ENCODE measurements around the gene CISD3.

CISD3 gene

DNA sequence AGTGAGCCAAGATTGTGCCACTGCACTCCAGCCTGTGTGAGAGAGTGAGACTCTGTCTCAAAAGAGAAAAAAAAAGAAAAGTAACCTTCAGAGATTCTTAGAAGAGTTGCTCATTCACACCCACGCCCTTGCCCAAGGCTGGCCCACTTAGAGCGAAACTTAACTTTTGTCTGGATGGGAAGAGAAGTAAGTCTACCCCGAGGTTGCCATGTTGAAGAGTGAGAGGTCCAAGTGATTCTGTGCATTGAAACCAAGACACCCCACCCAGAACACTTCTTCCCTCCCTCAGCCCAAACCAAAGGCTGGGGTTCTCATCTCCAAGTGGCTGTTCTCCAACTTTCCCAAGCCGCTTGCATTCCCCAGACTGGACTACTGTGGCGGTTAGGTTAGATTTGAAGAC lies 2.4 kb upstream of the CISD3 start:
- peak; percentile 51 to 71 for DNase-seq (ENCODE audit: low read depth in 2 of 2)

DNA sequence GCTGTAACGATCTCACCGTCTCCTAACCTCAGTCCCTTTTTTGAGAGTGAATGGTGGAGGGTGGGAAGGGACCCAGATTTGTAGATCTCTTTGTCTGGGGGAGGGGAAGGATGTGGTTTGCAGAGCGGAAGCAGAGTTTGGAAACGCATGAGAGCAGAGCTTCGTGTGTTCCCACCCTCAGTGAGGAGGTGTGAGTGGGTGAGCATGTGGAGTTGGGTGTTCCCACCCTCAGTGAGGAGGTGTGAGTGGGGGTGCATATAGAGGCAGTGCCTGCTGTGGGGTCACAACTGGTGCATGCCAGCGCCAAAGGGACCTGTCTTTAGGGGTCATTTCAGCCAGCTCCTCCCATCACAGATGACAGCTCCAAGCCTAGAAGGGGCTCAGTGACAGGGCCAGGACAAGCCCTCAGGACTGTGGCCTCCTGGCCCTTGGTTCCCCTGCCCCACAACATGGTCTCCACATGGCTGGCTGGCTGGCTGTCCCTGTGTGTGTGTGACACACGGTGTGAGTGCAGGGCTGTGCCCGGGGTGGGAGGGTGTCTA lies 1.8 kb upstream of the CISD3 start:
- no peak for DNase-seq (ENCODE audit: low read depth in 2 of 2)

DNA sequence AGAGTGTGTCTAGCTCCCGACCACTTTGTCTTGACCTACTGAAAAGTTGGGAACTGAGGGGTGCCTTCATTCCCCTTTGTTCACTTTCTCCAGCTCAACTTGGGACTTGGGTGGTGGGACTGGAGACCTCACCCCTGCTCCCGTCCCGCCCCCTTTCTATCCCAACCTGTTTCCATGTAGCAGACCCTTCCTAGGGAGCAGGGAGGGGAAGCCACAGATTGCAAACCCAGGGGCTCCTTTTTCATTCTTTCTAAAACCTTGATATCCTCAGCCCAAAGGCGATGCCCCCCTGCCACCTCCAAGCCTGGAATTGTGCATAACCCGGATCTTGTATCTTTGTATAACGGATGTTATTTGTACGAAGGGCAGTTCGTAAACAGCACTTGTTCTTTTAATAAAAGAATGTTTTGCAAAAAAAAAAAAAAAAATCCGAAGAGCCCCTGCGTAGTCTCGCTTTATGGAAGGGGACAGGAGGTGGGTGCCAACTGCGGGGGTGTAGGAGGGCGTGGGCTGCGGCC lies 714 bp upstream of the CISD3 start:
- DNase-seq (ENCODE audit: low read depth in 2 of 2): no peak

DNA sequence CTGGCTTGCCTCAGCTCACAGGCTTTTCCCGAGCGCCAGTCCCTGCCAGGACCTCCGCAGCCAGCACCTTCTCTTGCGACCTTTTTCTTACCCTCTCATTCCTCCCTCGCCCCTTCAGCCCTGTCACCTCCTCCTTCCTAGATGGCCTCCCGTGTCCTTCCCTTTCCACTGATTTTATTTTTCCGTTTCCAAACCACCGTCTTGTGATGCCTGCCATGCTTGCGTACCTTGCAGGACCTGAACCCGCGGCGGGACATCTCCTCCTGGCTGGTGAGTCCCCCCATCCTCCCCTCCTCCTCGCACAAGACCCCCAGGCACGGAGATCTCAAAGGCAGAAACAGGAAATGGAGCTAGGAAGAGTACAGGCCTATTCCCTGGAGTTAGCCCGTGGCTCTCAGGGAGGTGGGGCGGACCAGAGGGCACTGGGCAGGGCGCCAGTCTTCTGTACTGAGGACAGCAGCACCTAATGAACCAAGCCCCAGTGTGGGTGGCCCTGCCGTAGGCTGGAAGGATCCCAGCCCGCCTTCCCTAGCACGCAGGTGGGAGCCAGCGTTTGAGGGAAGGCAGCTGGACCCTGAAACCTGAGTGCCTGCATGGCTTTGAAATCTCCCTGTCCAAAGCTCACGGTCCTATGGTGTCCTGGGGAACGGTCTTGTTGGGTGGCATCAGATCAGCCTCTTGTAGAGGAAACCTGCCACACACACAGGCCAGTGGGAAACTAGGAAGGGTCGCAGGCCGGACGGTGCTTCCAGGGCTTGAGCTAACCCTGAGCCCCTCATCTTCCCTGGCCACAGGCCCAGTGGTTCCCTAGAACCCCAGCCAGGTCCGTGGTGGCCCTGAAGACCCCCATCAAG lies 612 bp downstream of the CISD3 start:
- no peak for DNase-seq (ENCODE audit: low read depth in 2 of 2)

DNA sequence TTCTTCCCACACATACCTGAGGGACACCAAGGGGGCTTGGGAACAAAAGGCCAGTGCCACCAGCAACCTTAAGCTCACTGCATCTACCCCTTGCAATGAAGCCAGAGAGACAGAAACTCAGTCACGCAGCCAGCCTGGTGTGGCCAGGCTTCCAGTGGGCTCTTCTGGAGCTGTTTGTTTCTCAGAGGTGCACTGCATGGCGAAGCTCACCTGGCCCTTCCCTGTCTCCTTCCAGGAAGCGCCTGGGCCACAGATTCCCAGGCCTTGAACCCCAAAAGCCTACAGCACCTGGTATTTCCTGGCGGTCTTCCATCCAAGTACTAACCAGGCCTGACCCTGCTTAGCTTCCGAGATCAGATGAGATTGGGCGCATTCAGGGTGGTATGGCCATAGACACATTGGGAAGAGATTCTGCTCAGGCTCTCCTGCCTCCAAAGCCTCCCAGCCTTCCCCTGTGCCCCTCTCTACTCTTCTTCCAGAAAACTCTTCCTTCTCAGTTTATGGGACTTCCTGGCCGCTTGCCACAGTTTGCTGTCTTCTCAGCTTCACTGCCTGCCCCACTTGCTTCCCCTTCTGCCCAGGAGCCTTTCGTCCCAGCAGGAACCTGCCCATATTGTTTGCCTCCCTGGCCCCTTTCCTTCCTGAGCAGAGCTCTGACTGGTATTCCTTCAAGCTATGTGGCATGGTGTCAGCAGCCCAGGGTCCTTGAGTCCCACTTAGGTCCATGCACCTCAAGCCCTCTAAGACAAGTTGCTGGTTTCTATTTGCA lies 1.6 kb downstream of the CISD3 start:
- no peak for DNase-seq (ENCODE audit: low read depth in 2 of 2)

DNA sequence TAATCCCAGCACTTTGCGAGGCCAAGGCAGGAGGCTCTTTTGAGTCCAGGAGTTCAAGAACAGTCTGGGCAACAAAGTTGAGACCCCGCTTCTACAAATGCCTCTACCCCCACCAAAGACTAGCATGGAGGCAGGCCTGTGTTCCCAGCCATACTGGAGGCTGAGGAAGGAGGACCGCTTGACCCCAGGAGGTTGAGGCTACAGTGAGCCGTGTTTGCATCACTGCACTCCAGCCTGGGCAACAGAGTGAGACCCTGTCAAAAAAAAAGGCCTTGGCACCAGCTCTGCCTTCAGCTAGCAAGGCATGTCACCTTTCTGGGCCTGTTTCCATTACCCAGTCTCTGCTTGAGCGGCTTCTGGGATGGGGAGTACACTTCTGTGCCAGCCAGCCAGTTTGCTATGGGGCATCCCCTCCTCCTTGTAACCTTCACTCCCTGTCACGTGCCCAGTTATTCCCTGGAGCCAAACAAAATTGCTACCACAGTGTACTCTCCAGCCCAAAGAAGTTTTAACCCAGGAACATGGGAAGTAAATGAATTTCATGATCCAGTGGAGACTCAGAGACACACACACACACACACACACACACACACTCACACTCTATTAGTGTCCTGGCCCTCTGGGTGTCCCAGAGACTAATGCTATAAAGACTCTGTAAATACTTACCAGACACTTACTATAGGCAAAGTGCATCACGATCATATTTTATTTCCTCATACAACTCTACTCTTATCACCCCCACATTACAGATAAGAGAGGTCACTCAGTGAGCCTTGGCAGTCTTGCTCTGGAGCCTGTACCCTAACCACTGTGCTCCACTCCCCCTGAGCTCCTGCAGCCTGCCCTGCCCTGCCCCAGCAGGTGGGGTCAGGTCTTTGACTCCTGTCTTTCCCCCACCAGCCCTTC lies 2.5 kb downstream of the CISD3 start:
- DNase-seq (ENCODE audit: low read depth in 2 of 2): no peak

DNA sequence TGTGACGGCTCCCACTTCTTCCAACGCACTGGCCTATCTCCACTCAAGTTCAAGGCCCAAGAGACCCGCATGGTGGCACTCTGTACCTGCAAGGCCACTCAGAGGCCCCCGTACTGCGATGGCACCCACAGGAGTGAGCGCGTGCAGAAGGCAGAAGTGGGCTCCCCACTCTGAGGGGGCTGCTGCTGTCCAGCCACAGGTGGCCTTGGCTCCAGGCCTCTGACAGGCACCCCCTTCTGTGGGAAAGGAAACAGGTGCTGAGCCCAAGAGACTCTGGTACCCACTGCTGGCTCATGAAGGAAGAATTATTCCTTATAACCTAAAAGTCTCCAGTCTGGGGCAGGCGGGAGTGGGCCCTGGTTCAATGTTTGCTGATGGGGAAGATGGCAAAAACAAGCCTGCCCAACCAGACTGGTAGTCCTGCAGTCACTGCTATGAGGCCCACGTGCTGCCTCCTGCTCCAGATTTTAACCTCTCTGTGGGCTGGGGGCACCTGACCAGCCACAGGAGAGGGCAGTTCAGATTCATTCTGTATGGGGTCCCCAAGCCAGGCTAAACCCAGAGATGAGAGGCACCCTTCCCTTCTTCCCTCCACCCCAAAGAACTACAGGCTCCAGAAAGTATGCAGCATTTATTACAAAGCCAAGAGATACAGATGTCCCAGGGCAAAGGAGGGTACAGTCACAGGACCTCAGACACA lies 3.3 kb downstream of the CISD3 start:
- no peak for DNase-seq (ENCODE audit: low read depth in 2 of 2)

DNA sequence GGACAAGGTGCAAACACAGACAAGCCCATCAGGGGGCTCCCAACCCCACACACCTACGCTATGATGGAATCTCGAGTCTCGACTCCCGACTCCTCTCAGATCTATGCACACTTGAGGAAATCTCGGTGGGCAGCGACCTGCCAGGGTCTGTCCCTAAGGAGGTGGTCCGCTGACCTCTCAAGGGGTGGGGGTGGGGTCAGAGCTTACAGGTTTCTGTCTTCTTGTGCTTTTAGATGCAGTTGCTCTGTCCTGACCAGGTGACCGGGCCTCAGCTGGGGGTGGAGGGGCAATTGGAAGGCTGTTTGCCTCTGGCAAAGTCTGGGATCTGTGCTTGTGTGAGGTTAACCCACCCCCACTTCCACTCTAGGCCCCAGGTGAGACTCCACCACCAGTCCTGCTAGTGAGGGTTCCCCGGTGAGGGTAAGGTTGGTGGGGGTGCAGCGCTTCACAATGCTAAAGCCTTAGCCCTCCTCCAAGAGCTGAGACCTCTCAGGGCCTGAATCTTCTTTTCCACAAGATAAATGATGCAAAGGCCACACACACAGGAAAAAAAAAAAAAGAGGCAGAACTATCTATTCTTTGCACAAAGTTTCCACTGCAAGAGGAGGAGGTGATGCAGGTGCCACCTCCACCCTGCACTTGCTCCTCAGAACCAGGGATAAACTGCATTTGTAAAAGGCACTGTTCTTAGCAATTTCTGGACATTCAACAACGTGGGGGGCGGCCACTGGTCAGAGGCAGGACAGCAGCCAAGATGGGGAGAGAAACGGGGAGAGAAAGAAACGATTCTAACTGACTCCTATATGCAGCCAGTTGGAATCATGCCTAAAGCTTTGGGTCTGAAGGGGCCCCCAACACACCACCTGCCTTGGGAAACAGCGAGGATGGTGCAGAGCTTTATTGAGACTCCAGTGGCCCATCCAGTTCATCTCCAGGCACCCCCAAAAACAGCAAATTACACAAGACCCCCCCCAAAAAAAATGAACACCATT lies 4.1 kb downstream of the CISD3 start:
- no peak for DNase-seq (ENCODE audit: low read depth in 2 of 2)

DNA sequence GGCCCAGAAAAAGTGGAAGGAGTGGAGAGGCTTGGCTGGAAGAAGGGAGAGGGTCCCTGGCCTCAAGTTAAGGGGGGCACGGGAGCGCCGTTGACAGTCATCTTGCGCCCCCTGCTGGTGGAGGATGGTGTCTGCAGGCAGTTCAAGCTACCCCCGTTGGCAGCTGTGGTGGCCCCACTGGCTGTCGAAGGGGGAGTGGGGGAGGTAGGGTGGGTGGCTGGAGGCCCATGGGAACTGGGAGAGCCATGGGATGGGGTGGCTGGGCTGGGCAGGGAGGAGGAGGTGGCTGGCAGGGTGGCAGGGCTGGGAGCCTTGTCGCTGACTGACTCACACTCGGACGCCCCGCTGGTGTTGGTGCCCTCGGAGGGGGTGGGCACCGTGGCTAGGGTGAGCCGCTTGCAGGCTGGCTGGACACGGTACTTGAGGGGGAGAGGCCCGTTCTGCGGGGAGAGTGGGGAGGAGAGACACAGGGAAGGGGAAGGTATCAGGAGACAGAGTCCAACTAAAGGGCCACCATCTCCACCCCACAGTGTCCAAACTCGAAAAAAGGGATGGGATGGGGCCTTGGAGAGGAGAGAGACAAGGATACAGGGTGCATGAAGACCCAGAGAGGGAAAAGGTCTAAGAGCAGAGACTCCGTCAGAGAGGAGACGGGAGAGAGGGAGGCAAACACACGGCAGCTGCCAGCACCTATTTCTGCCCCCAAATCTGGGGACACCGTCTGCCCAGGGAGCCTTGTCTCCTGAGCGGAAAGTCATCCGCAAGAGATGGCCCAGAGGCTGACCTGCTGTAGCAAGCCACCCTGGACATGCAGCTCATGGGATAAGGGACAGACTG lies 5.2 kb downstream of the CISD3 start:
- DNase-seq (ENCODE audit: low read depth in 2 of 2): peak; percentile 56 to 72

DNA sequence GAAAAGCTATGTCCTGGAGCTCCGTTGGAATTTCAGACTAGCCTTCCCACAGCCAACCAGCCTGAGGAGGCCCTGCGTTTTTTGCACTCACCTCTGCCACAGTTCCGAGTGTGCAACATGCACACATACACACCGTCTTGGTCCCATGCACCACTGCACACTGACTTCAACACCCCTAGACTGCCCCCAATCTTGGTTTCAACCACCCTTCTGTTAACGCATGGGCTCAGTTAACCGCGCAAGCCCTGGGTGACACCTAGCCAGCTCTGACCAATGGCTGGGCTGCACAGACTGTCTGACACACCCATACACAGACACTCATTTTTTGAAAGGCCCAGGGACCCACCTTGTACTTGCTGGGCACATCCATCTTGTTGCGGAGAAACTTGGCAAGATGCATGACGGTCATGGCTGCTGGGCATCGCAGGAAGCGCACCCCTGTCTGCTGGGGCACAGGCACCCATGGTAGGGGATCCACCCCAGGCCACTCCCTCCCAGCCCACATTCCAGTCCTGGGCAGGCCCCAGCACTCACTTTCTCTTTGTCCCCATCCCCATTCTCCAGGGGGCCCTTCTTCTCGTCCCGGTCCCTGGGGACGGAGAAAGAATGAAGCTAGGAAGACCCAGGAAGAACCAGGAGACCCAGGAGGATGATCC lies 8.0 kb downstream of the CISD3 start:
- DNase-seq (ENCODE audit: low read depth in 2 of 2): no peak

DNA sequence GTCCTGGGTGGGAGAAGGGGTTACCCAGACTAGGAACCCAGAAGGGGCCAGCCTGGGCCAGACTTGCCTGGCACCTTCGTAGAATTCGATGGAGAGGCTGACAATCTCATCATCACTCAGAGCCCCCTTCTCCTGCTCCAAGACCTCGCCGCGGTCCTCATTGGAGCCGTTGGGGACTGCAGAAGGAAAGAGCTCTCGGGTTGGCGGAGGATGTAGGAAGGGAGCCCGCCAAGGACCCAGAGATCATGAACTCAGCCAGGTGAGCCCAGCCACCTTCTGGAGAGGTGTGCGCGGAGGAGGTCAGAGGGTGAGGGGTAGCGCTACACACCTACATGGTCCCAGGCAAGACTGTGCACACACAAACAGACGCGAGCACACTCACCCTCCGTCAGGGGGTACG lies 8.5 kb downstream of the CISD3 start:
- DNase-seq (ENCODE audit: low read depth in 2 of 2): no peak

DNA sequence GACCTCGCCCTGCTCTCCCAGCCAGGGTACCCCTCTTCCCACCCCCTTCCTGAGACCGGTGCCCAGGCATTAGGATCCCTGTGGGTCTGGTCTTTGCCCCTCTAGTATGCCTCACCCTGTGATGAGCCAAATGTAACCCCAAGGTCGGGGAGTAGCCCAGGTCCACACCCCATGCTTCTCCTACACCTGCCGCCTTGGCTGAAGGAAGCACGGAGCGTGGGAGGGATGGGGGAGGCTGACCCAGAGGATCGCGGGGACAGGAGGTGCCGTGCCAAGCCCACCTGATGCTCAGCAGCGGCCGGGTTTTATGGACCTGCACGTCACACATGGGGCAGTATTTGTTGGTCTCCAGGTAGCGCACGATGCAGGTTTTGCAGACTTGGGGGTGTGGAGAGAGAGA lies 9.2 kb downstream of the CISD3 start:
- DNase-seq (ENCODE audit: low read depth in 2 of 2): no peak

DNA sequence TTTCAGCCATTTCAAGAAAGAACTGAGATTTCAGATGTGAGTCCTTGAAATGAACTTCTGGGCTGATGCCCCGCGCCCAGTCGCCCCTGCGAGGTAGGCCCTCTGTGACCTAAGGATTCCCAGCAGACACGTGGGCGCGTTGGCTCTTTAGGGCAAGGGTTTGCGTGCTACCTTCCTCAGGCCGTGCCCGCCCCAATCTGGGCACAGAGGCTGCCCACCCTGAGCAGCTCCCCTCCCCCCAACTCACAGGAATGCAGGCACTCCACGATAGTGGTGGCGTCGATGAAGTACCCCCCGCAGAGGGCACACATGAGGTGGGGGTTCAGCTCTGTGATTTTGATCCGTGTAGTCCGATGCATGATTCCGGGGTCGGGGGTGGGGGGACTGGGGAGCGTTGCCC lies 9.9 kb downstream of the CISD3 start:
- DNase-seq (ENCODE audit: low read depth in 2 of 2): no peak

DNA sequence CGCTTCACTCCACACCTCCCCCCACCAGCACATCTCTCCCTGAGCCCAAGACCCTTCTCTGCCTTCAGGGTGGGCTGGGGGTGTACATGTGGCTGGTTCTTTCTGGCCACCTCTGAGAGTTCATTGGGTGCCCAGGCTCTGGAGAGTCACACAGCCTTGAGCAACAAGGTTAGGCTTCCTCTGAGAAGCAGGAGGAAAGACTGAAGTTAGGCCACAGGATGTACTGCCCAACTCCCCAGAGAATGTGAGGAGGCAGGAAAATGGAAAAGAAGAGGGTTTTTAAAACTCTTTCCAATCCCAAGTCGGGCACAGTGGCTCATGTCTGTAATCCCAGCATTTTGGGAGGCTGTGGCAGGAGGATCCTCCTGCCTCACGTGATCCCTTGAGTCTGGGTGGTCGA lies 10.7 kb downstream of the CISD3 start:
- no peak for DNase-seq (ENCODE audit: low read depth in 2 of 2)

DNA sequence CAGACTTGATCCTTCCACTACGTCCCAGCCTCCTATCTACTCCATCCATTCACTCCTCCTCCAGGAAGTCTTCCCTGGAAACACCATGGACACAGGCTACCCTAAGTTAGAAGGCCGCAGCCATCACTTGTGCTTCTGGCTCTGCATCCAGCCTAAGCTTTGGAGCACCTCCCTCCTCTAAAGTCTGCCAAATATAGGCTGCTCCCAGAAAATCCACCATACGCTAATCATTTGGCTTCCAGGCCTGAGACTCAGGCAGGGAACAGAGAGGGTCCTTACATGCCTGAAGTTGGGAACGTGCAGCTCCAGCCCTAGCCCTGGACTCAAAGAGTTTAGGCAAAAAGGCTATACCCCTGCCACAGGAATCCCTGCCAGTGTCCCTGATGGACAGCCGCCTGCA lies 11.3 kb downstream of the CISD3 start:
- no peak for DNase-seq (ENCODE audit: low read depth in 2 of 2)

DNA sequence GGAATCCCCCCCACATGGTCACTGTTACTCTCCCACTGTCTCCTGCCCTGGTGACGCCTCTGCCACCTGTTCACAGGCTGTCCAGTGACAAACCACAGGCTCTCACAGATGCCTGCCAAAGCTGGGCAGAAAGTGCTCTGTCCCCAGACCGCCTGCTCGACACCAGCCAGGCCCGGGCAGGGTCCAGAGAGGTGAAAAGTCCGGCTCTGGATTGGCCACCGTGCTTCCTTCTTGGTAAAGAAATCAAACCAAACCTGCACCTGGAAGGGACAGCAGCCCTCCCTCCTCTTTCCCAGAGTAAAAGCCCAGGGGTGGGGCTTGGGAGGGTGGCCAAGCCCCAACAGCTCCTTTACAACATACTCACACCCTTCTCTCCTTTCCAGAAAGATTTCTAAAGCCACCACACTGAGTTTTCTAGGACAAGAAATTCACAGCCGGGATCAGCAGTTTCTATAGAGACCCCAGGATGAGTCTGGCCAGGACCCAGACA lies 11.8 kb downstream of the CISD3 start:
- no peak for DNase-seq (ENCODE audit: low read depth in 2 of 2)

DNA sequence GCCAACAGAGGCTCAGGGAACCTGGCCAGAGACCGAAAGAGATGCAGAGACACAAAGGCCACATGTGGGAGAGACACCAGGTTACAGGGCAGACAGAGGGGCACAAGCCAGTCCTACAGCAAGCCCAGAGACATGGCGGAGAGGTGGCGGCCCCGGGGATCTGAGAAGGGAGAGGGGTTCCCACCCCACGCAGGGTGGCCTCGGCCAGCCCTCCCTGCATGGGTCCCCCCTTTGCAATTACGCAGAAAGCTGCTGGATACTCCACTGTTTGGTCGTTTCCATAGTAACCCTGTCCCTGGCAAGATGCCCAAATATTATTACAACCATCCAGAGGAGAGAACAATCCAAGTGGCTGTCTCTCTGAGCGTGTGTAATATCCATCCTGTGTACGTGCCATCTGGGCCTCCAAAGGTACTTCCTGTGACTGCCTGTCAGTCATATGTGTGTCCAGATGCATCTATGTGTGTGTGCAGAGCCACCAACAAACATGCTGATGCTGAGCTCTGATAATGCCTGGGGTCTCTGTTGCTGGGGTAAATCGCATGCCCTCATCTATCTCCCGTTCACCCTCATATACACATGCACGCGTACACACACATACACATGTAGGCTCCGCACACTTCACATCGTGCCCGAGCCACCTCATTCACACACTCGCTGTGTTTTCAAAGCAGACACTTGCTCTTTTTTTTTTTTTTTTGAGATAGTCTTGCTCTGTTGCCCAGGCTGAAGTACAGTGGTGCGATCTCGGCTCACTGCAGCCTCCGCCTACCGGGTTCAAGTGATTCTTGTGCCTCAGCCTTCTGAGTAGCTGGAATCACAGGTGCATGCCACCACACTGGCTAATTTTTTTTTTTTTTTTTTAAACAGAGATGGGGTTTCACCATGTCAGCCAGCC lies 12.5 kb downstream of the CISD3 start:
- no peak for DNase-seq (ENCODE audit: low read depth in 2 of 2)
